GM19455 (cell line): ENCODE data around the gene BSDC1.

Experiments
- ATAC-seq: cut with Tn5 transposase; IDR thresholded peaks from one replicate; pipeline ENCODE4 v1.9.1; 2021; ENCODE audit not compliant: unreplicated experiment

BSDC1 gene

GRCh38 chr1:32337855-32338636, 56.2 kb downstream of the BSDC1 start:
- no peak for ATAC-seq

- ATAC-seq = no peak
Observed at GRCh38 chr1:32336963-32337675, 57.1 kb downstream of the BSDC1 start.

GRCh38 chr1:32336591-32336932, 57.7 kb downstream of the BSDC1 start:
- ATAC-seq = peak; percentile 4

GRCh38 chr1:32335790-32336590, 58.3 kb downstream of the BSDC1 start, which contains the start of gene MARCKSL1:
Gene MARCKSL1, minus strand, starts transcription at chr1:32336233. Its CDS starts 200 bp downstream, at chr1:32336033.
- ATAC-seq = peak; percentile 46

GRCh38 chr1:32335535-32335789, 58.8 kb downstream of the BSDC1 start:
- ATAC-seq = no peak

DNA sequence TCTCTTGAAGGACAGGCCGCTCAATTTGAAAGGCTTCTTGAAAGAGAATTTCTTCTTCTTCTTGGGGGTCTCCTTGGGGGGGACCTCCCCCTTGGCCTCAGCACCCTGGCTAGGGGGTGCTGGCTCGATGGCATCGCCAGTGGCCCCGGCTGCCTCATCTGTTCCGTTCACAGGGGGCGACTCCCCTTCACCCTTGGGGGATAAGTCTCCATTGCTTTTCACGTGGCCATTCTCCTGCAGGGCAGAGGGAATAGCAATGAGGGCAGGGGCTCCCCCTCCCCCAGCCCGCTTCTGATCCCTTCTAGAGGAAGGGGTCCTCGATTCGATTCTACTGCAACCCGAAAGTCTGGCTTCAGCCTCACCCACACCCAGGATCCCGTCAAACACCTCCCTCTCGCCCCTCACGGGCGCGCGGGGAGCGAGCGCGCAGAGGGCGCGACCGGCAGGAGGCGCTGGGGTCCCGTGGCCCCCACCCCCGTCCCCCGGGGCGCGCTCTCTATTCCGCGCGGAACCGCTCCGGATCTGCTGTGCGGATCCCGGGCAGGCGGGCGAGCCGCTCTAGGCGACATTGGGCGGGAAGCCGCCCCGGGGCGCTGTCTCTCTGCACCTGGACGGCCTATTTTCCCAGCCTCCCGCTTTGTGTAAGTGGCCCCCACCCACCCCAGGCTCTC, 59.2 kb downstream of the BSDC1 start:
- ATAC-seq = no peak

GRCh38 chr1:32334274-32334861, 59.9 kb downstream of the BSDC1 start:
- no peak for ATAC-seq

- no peak for ATAC-seq
Observed at GRCh38 chr1:32333251-32333963, 60.8 kb downstream of the BSDC1 start.

DNA sequence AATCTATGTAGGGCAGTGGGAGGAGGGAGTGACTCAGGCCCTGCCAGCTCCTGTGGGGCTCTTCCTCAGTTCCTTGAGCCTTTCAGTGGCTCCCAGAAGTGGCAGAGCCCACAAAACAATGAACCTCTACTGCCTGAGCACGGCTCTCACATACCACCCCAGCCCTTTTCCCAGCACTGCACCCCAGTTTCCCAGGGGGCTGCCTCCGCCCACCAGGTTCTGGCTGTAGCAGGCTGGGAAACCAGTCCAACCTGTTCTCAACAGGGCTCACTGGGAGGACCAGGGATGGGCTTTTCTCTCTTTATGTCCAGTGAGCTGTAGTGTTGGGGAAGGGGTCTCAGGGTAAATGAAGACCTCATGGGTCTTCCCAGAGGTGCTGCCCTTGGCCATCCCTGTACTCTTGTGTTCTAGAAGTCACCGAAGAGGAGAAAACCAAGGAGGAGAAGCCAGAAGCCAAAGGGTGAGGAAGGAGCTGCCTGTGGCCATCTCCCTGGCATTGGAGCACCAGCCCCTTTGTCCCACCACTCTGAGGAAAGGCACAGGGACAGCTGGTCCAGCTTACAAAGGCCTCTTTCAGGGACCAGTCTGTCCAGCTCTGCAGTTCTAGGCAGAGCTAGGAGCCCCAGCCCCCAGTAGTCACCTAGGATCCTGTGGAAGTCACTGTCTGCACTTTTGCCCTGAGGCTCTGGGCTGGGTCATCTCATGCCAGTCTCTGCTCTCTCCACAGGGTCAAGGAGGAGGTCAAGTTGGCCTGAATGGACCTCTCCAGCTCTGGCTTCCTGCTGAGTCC, 61.8 kb downstream of the BSDC1 start:
- no peak for ATAC-seq

GRCh38 chr1:32331549-32331948, 62.7 kb downstream of the BSDC1 start:
- no peak for ATAC-seq

- no peak for ATAC-seq
Observed at GRCh38 chr1:32330558-32331151, 63.6 kb downstream of the BSDC1 start.

GRCh38 chr1:32329931-32330466, 64.2 kb downstream of the BSDC1 start:
- no peak for ATAC-seq

DNA sequence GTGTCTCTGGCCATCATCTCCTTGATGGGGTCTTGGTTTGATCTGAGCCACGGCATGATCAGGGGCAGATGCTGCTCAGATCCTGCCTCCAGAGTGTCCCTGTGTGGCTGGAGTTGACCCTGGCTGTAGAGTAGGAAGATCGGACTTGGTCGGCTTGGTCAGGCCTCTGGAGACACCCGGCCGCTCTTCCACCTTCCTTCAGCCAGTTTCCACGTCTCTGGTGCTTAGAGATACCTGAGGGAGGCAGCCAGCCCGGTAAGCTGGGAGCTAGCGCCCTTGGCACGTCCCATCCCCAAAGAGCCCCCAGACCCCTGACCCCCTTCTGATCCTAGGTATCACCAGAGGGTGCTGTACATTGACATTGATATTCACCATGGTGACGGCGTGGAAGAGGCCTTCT, 67.0 kb downstream of the BSDC1 start:
- no peak for ATAC-seq

DNA sequence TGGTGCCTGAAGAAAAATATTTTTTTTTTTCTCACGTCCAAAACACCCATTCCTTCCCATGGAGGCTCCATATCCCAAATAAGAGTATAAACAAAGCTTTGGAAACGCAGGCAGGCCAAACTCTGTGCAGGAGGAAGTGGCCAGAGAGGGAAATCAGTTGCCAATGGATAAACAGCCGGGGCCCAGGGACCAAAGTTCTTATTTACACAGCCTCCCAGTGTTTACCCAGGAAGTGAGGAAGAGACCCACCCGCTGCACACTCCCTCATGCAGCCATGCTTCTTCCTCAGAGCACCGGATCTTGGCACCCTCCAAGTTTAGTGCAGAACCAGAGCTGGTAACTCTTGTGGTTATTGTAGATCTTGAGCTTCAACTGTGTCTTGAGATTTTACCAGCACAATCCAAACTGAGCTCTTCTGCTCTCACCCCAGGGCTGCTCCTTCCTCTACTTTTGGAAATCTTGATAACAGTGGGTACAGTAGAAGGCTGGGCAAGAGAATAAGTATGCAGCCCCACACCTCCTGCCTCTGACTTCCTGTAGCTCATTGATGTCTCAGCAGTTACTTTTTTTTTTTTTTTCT, 72.4 kb downstream of the BSDC1 start:
- no peak for ATAC-seq

- ATAC-seq = no peak
Observed at GRCh38 chr1:32318127-32318869, 75.9 kb downstream of the BSDC1 start.

GRCh38 chr1:32316903-32317277, 77.4 kb downstream of the BSDC1 start:
- peak; percentile 14 for ATAC-seq
